HG02763 (cell line): ENCODE measurements around the gene KIR2DL1.
"Not testable (repeated sequence)": the region's sequence is repeated elsewhere in the genome, so short reads cannot be mapped to it uniquely, and the experiment has no call there.

Source experiments
- ATAC-seq: cut with Tn5 transposase; IDR thresholded peaks from one replicate; pipeline ENCODE4 v1.9.1; 2021; ENCODE audit warnings: mild to moderate bottlenecking, moderate library complexity; ENCODE audit not compliant: unreplicated experiment

KIR2DL1 gene

GRCh38 chr19:54817670-54818536 lies 48.3 kb downstream of the KIR2DL1 start:
- ATAC-seq = no peak

GRCh38 chr19:54824416-54824815 lies 54.8 kb downstream of the KIR2DL1 start:
- not testable (repeated sequence) for ATAC-seq

- ATAC-seq = not testable (repeated sequence)
These were observed 55.7 kb downstream of the KIR2DL1 start for GRCh38 chr19:54825326-54825725.

- ATAC-seq = not testable (repeated sequence)
These were observed 58.5 kb downstream of the KIR2DL1 start for GRCh38 chr19:54828064-54828463.

- not testable (repeated sequence) for ATAC-seq
These were observed 62.9 kb downstream of the KIR2DL1 start, which contains the start of gene KIR2DS4 for GRCh38 chr19:54832496-54832895. Gene KIR2DS4, plus strand, starts transcription at chr19:54832676.
